Karpas-422 (cell line): ENCODE results near the gene SSH2. TPM values are rescaled to one million over a fixed set of nuclear protein-coding genes. Genes with fewer than 3 reads are reported as not detected.

ENCODE experiments used
- DNase-seq: peaks from one replicate; pipeline ENCODE4 v3.0.0-alpha.2; 2015
- H2AFZ ChIP-seq: fragments of 200-600 bp; sonication (generic); 2 replicates; pipeline ENCODE4 v1.6.1; 2014; ENCODE audit warnings: antibody characterized with exemption, low read length, mixed read lengths
- H3K27ac ChIP-seq: fragments of 200-600 bp; sonication (generic); 2 replicates; pipeline ENCODE4 v1.5.1; 2014; ENCODE audit warnings: mild to moderate bottlenecking, low read length, moderate library complexity
- H3K27me3 ChIP-seq: fragments of 200-600 bp; sonication (generic); 2 replicates; pipeline ENCODE4 v1.6.1; 2014; ENCODE audit warnings: low read length, mixed read lengths
- H3K36me3 ChIP-seq: fragments of 200-600 bp; sonication (generic); 2 replicates; pipeline ENCODE4 v1.6.1; 2014; ENCODE audit warnings: low read length, mixed read lengths; ENCODE audit not compliant: insufficient read depth
- H3K4me1 ChIP-seq: fragments of 200-600 bp; sonication (generic); 2 replicates; pipeline ENCODE4 v1.6.1; 2014; ENCODE audit warnings: mild to moderate bottlenecking, low read length, mixed read lengths
- H3K4me2 ChIP-seq: fragments of 200-600 bp; sonication (generic); 2 replicates; pipeline ENCODE4 v1.6.1; 2014; ENCODE audit warnings: low read length, low read depth, mild to moderate bottlenecking; ENCODE audit not compliant: poor library complexity, severe bottlenecking
- H3K4me3 ChIP-seq: fragments of 200-600 bp; sonication (generic); 2 replicates; pipeline ENCODE4 v1.5.1; 2014; ENCODE audit warnings: mild to moderate bottlenecking, antibody characterized with exemption, low read length, mixed read lengths
- H3K79me2 ChIP-seq: fragments of 200-600 bp; sonication (generic); 2 replicates; pipeline ENCODE4 v1.6.1; 2014; ENCODE audit warnings: mild to moderate bottlenecking, low read length, mixed read lengths
- H3K9ac ChIP-seq: fragments of 200-600 bp; sonication (generic); 2 replicates; pipeline ENCODE4 v1.6.0; 2014; ENCODE audit warnings: low read length
- H3K9me2 ChIP-seq: fragments of 200-600 bp; sonication (generic), shearing (Covaris generic); replicated peaks from 2 replicates; pipeline ENCODE4 v1.6.0; 2014; ENCODE audit warnings: mild to moderate bottlenecking, low read length, moderate library complexity; ENCODE audit not compliant: insufficient read depth
- H3K9me3 ChIP-seq: fragments of 300-700, 200-600 bp; sonication (generic); 2 replicates; pipeline ENCODE4 v1.6.1; 2014; ENCODE audit warnings: low read length, mixed read lengths
- H4K20me1 ChIP-seq: fragments of 200-600 bp; sonication (generic); 2 replicates; pipeline ENCODE4 v1.6.1; 2014; ENCODE audit warnings: mild to moderate bottlenecking, antibody characterized with exemption, low read length, low read depth; ENCODE audit not compliant: insufficient read depth
- small RNA-seq: library from RNA; depleted of rRNA; stranded (forward); fragments of <200 nt; gene quantifications from one replicate; pipeline ENCODE3, GENCODE V24; 2014
- total RNA-seq: library from RNA; depleted of rRNA; stranded (reverse); fragments of >200 nt; shearing (Covaris generic); gene quantifications from 2 replicates; pipeline ENCODE4 v1.2.3, GENCODE V29; 2014; ENCODE audit warnings: low replicate concordance; rRNA removed

The SSH2 gene
- total RNA-seq, 1 experiment from 2014 or later, result 53.9 TPM

DNA sequence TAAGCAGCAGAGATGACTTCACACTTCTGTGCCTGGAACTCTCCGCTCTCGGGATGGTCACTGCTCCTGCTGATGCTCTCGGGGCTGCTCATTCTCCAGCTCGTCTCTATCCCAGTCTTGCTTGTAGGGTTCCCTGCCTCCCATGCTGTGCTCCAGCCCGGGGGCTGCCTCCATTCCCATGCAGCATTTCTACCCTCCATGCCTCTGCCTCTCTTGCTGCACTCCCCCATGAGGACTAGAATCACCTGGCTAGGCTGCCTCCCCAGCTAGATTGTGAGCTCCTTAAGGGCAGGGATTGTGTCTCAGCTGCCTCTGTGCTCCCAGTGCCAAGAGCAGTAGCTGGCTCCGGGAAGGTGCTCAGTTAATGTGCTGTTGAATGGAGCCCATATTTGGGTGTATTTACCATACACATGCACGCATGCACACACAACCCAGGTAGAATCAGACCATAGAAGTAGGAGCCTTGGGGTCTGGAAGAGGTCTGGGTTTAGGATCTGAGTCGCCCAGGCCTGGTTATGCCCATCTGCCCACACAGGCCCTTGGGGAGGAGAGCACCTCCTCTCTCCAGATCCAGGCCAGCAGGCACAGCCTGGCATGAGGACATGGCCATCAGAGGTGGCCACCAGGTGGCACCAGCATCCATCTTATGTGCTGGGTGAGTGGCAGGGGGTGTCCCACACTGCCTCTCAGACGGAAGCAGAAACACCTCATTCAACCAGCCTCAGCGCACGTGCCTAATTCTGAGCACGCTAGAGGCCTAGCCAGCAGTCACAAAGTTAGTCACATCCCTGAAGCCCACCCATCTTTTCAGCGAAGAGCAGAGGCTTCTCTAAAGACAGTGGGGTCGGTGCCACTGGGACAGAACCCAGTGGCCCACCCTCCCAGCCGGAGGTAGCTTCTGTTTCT, 349.9 kb downstream of the SSH2 start:
- Histone ChIP-seq H3K27ac (peak overlapping the region; percentile 45; the same call in 1 of the 2 replicates), H3K9me3 (no peaks in the 10 kb centered on the region; the same call in 1 of the 2 replicates), H3K4me3 (no peak overlapping the region), H3K4me1 (peaks cover 20% of the 10 kb centered on the region), H3K27me3 (no peaks in the 10 kb centered on the region), H3K79me2 (peaks cover 33% of the 10 kb centered on the region), H3K36me3 (peaks cover 31% of the 10 kb centered on the region), H2AFZ (no peak overlapping the region), H4K20me1 (no peaks in the 10 kb centered on the region), H3K9me2 (no peaks in the 10 kb centered on the region), H3K9ac (peak overlapping the region; percentile 47; the same call in 1 of the 2 replicates), H3K4me2 (no peak overlapping the region)
- peak; percentile 95 for DNase-seq

- no peak overlapping the region for H3K4me2 ChIP-seq
- H3K79me2 ChIP-seq, result peaks cover 20% of the 10 kb centered on the region
- H3K9me2 ChIP-seq, result no peaks in the 10 kb centered on the region
- H3K9me3 ChIP-seq, result no peaks in the 10 kb centered on the region; the same call in 1 of the 2 replicates
- H4K20me1 ChIP-seq, result no peaks in the 10 kb centered on the region
- H2AFZ ChIP-seq, result no peak overlapping the region
- peaks cover 14% of the 10 kb centered on the region for H3K4me1 ChIP-seq
- H3K27ac ChIP-seq, result no peak overlapping the region
- H3K9ac ChIP-seq, result no peak overlapping the region
- no peak overlapping the region for H3K4me3 ChIP-seq
- no peaks in the 10 kb centered on the region for H3K27me3 ChIP-seq
- H3K36me3 ChIP-seq, result peaks cover 28% of the 10 kb centered on the region
- no peak for DNase-seq
These were observed 351.2 kb downstream of the SSH2 start for GRCh38 chr17:29578626-29579485.

DNA sequence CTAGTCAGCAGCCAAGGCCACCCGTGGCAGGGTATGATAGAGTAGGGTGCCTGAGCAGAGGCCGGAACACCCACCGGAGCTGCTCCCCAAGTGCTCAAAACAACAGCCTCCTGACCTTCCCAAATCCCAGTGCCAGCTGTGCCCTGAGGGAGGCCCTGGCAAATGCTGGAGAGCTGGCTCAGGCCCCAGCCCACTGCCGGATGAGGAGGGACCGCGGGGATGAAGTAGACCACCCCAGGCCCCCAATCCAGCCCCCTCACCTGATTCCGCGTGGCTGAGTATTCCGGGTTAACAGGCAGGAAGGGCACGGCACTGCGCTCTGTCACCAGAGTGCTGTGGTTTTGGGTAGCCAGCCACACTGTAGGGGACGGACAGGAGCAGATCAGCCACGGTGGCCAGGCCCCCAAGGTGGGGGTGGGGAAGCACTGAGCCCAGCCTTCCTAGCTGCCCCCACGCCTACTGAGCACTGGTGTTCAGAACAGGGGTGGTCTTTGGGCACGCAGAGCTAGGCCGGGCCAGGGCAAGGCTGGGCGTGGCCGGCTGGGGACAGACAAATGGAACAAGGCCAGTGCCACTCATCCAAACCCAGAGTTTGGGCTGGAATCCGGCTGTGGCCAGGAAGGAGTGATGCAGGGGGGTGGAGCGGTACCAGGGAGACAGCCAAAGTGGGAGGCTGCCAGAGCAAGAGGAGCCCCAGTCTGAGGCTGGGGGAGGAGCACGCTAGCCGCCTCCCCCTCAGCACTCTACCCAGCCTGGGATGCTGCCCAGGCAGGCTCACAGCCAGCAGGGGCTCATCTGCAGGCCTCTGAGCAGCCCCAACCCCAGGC, 352.4 kb downstream of the SSH2 start:
- H3K9me3 ChIP-seq, result no peaks in the 10 kb centered on the region
- H3K9ac ChIP-seq, result no peak overlapping the region
- H3K36me3 ChIP-seq, result peaks cover 18% of the 10 kb centered on the region

GRCh38 chr17:29577001-29577370, 353.0 kb downstream of the SSH2 start:
- no peak for DNase-seq
- no peak overlapping the region for H3K9ac ChIP-seq
- no peak overlapping the region for H2AFZ ChIP-seq
- H3K4me2 ChIP-seq, result no peak overlapping the region
- H3K27me3 ChIP-seq, result no peaks in the 10 kb centered on the region
- peaks cover 14% of the 10 kb centered on the region for H3K4me1 ChIP-seq
- H3K79me2 ChIP-seq, result peaks cover 5% of the 10 kb centered on the region; the same call in 1 of the 2 replicates
- no peaks in the 10 kb centered on the region for H4K20me1 ChIP-seq
- no peak overlapping the region for H3K27ac ChIP-seq
- H3K4me3 ChIP-seq, result no peak overlapping the region
- H3K9me3 ChIP-seq, result no peaks in the 10 kb centered on the region
- peaks cover 15% of the 10 kb centered on the region for H3K36me3 ChIP-seq
- no peaks in the 10 kb centered on the region for H3K9me2 ChIP-seq

More for the DNA sequence above, 352.4 kb downstream of the SSH2 start:
- Histone ChIP-seq H3K9me2 (no peaks in the 10 kb centered on the region), H3K4me1 (peaks cover 14% of the 10 kb centered on the region), H3K4me2 (no peak overlapping the region), H3K27ac (no peak overlapping the region), H2AFZ (no peak overlapping the region), H4K20me1 (no peaks in the 10 kb centered on the region), H3K4me3 (no peak overlapping the region), H3K79me2 (peaks cover 8% of the 10 kb centered on the region; the same call in 1 of the 2 replicates), H3K27me3 (no peaks in the 10 kb centered on the region)
- DNase-seq, result no peak

- Histone ChIP-seq H3K27ac (no peak overlapping the region), H3K9me2 (no peaks in the 10 kb centered on the region), H3K4me3 (no peak overlapping the region), H3K36me3 (peaks cover 14% of the 10 kb centered on the region; the same call in 1 of the 2 replicates), H2AFZ (no peak overlapping the region), H3K9me3 (no peaks in the 10 kb centered on the region), H3K79me2 (peaks cover 5% of the 10 kb centered on the region; the same call in 1 of the 2 replicates), H3K9ac (no peak overlapping the region), H3K4me1 (peaks cover 10% of the 10 kb centered on the region), H4K20me1 (no peaks in the 10 kb centered on the region), H3K27me3 (no peaks in the 10 kb centered on the region), H3K4me2 (no peak overlapping the region)
- DNase-seq, result no peak
These were observed 353.6 kb downstream of the SSH2 start for GRCh38 chr17:29576214-29577000.

Small RNA genes lying within 50 kb of the gene (small RNA-seq; reads per million reads assigned to genes)
- not detected for gene RF00156
- gene RF01210, result 0.20 reads per million
- gene RNU6-920P, result not detected

Other genes with a start within 250 kb of the SSH2 start
- gene EFCAB5, start 11.4 kb upstream of the SSH2 start, total RNA-seq, result 0.07 and 2.1 TPM in 2 replicates
- gene NSRP1, start 186.6 kb upstream of the SSH2 start, total RNA-seq, result 13.9 and 14.2 TPM in 2 replicates